ENCODE measurements around the gene DUSP7.

DNA sequence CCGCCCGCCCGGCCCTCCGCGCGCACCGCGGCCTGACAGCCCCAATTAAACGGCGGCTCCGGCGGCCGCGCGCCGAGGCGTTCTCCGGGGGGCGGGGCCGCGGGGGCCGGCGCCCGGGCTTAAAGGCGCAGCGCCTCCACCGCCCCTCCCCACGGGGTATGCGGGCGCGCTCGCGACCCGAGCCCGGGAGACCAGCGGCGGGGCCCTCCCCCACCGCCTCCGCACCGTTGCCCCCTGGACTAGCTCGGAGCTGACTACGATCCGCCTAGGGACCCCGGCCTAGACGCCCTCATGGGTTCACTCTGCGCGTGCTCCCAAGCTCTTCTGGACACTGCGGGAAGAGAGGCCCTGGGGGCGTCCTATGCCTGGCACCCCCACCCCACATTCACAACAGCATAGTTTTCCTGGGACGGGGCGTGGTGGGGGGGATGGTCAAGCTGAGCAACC lies at the start of gene DUSP7:
- no peak for TF ChIP-seq POLR2AphosphoS5 (IDR thresholded peaks at IDR 0.05; ENCODE audit: low read depth, low read length)
- TF ChIP-seq, protein P1, sequence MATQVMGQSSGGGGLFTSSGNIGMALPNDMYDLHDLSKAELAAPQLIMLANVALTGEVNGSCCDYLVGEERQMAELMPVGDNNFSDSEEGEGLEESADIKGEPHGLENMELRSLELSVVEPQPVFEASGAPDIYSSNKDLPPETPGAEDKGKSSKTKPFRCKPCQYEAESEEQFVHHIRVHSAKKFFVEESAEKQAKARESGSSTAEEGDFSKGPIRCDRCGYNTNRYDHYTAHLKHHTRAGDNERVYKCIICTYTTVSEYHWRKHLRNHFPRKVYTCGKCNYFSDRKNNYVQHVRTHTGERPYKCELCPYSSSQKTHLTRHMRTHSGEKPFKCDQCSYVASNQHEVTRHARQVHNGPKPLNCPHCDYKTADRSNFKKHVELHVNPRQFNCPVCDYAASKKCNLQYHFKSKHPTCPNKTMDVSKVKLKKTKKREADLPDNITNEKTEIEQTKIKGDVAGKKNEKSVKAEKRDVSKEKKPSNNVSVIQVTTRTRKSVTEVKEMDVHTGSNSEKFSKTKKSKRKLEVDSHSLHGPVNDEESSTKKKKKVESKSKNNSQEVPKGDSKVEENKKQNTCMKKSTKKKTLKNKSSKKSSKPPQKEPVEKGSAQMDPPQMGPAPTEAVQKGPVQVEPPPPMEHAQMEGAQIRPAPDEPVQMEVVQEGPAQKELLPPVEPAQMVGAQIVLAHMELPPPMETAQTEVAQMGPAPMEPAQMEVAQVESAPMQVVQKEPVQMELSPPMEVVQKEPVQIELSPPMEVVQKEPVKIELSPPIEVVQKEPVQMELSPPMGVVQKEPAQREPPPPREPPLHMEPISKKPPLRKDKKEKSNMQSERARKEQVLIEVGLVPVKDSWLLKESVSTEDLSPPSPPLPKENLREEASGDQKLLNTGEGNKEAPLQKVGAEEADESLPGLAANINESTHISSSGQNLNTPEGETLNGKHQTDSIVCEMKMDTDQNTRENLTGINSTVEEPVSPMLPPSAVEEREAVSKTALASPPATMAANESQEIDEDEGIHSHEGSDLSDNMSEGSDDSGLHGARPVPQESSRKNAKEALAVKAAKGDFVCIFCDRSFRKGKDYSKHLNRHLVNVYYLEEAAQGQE (IDR thresholded peaks at IDR 0.05; ENCODE audit: insufficient read depth in 1 of 2, low read depth in 2 of 2, low read length in 1 of 2): no peak
